ENCODE measurements around the gene ZNF423.

ZNF423 gene

GRCh38 chr16:49744244-49745220, 111.4 kb downstream of the ZNF423 start:
- Histone ChIP-seq H3K27me3 (ENCODE audit: control insufficient read depth, insufficient read depth, low read length, poor library complexity, severe bottlenecking) (no peaks in the 10 kb centered on the region), H3K4me1 (ENCODE audit: control insufficient read depth, insufficient read depth, low read length) (peaks cover 40% of the 10 kb centered on the region), H3K27ac (ENCODE audit: insufficient read depth, low read depth, low read length, poor library complexity, severe bottlenecking) (no peak overlapping the region), H3K36me3 (ENCODE audit: control insufficient read depth, insufficient read depth, low read length) (no peaks in the 10 kb centered on the region), H3K4me3 (ENCODE audit: insufficient read depth, low read depth, low read length) (no peak overlapping the region), H3K9me3 (ENCODE audit: control insufficient read depth, low read length) (no peaks in the 10 kb centered on the region)
- WGBS, 2 experiments: 92 to 93% methylated on average over 17 to 18 of the region's 19 CpGs

- no peak overlapping the region for H3K27ac ChIP-seq (ENCODE audit: insufficient read depth, low read depth, low read length, poor library complexity, severe bottlenecking)
These were observed 112.3 kb downstream of the ZNF423 start for GRCh38 chr16:49743658-49744057.

GRCh38 chr16:49743203-49743464, 112.8 kb downstream of the ZNF423 start:
- WGBS, 2 experiments: 85 to 88% methylated on average over 4 of the region's 4 CpGs
- H3K4me1 ChIP-seq (ENCODE audit: control insufficient read depth, insufficient read depth, low read length): peaks cover 36% of the 10 kb centered on the region
- no peak overlapping the region for H3K4me3 ChIP-seq (ENCODE audit: insufficient read depth, low read depth, low read length)
- H3K36me3 ChIP-seq (ENCODE audit: control insufficient read depth, insufficient read depth, low read length): no peaks in the 10 kb centered on the region
- H3K9me3 ChIP-seq (ENCODE audit: control insufficient read depth, low read length): no peaks in the 10 kb centered on the region
- no peaks in the 10 kb centered on the region for H3K27me3 ChIP-seq (ENCODE audit: control insufficient read depth, insufficient read depth, low read length, poor library complexity, severe bottlenecking)
- H3K27ac ChIP-seq (ENCODE audit: insufficient read depth, low read depth, low read length, poor library complexity, severe bottlenecking): no peak overlapping the region

More at GRCh38 chr16:49743658-49744057, 112.3 kb downstream of the ZNF423 start:
- Histone ChIP-seq H3K27me3 (ENCODE audit: control insufficient read depth, insufficient read depth, low read length, poor library complexity, severe bottlenecking) (no peaks in the 10 kb centered on the region), H3K4me3 (ENCODE audit: insufficient read depth, low read depth, low read length) (no peak overlapping the region), H3K9me3 (ENCODE audit: control insufficient read depth, low read length) (no peaks in the 10 kb centered on the region), H3K36me3 (ENCODE audit: control insufficient read depth, insufficient read depth, low read length) (no peaks in the 10 kb centered on the region), H3K4me1 (ENCODE audit: control insufficient read depth, insufficient read depth, low read length) (peaks cover 39% of the 10 kb centered on the region)
- 88 to 93% methylated on average over 10 of the region's 10 CpGs for WGBS, 2 experiments

GRCh38 chr16:49742428-49743202, 113.3 kb downstream of the ZNF423 start:
- Histone ChIP-seq H3K4me1 (ENCODE audit: control insufficient read depth, insufficient read depth, low read length) (peaks cover 36% of the 10 kb centered on the region), H3K4me3 (ENCODE audit: insufficient read depth, low read depth, low read length) (no peak overlapping the region), H3K27ac (ENCODE audit: insufficient read depth, low read depth, low read length, poor library complexity, severe bottlenecking) (no peak overlapping the region), H3K36me3 (ENCODE audit: control insufficient read depth, insufficient read depth, low read length) (no peaks in the 10 kb centered on the region), H3K27me3 (ENCODE audit: control insufficient read depth, insufficient read depth, low read length, poor library complexity, severe bottlenecking) (no peaks in the 10 kb centered on the region), H3K9me3 (ENCODE audit: control insufficient read depth, low read length) (no peaks in the 10 kb centered on the region)
- 83 to 84% methylated on average over 19 of the region's 19 CpGs for WGBS, 2 experiments

GRCh38 chr16:49740256-49740655, 115.7 kb downstream of the ZNF423 start:
- 90 to 92% methylated on average over 7 of the region's 7 CpGs for WGBS, 2 experiments
- Histone ChIP-seq H3K27me3 (ENCODE audit: control insufficient read depth, insufficient read depth, low read length, poor library complexity, severe bottlenecking) (no peaks in the 10 kb centered on the region), H3K4me3 (ENCODE audit: insufficient read depth, low read depth, low read length) (no peak overlapping the region), H3K9me3 (ENCODE audit: control insufficient read depth, low read length) (no peaks in the 10 kb centered on the region), H3K36me3 (ENCODE audit: control insufficient read depth, insufficient read depth, low read length) (no peaks in the 10 kb centered on the region), H3K4me1 (ENCODE audit: control insufficient read depth, insufficient read depth, low read length) (peaks cover 30% of the 10 kb centered on the region), H3K27ac (ENCODE audit: insufficient read depth, low read depth, low read length, poor library complexity, severe bottlenecking) (no peak overlapping the region)

- no peak overlapping the region for H3K4me3 ChIP-seq (ENCODE audit: insufficient read depth, low read depth, low read length)
- no peaks in the 10 kb centered on the region for H3K36me3 ChIP-seq (ENCODE audit: control insufficient read depth, insufficient read depth, low read length)
- H3K4me1 ChIP-seq (ENCODE audit: control insufficient read depth, insufficient read depth, low read length): peaks cover 22% of the 10 kb centered on the region
- H3K27me3 ChIP-seq (ENCODE audit: control insufficient read depth, insufficient read depth, low read length, poor library complexity, severe bottlenecking): no peaks in the 10 kb centered on the region
- no peaks in the 10 kb centered on the region for H3K9me3 ChIP-seq (ENCODE audit: control insufficient read depth, low read length)
- no peak overlapping the region for H3K27ac ChIP-seq (ENCODE audit: insufficient read depth, low read depth, low read length, poor library complexity, severe bottlenecking)
- 57 to 58% methylated on average over 9 of the region's 9 CpGs for WGBS, 2 experiments
These were observed 116.5 kb downstream of the ZNF423 start for GRCh38 chr16:49739381-49739780.

- no peaks in the 10 kb centered on the region for H3K27me3 ChIP-seq (ENCODE audit: control insufficient read depth, insufficient read depth, low read length, poor library complexity, severe bottlenecking)
- no peaks in the 10 kb centered on the region for H3K36me3 ChIP-seq (ENCODE audit: control insufficient read depth, insufficient read depth, low read length)
- 87 to 98% methylated on average over 3 of the region's 3 CpGs for WGBS, 2 experiments
- H3K27ac ChIP-seq (ENCODE audit: insufficient read depth, low read depth, low read length, poor library complexity, severe bottlenecking): no peak overlapping the region
- H3K4me3 ChIP-seq (ENCODE audit: insufficient read depth, low read depth, low read length): no peak overlapping the region
- H3K4me1 ChIP-seq (ENCODE audit: control insufficient read depth, insufficient read depth, low read length): peaks cover 16% of the 10 kb centered on the region
- no peaks in the 10 kb centered on the region for H3K9me3 ChIP-seq (ENCODE audit: control insufficient read depth, low read length)
These were observed 117.1 kb downstream of the ZNF423 start for GRCh38 chr16:49738832-49739231.

GRCh38 chr16:49738001-49738400, 117.9 kb downstream of the ZNF423 start:
- Histone ChIP-seq H3K36me3 (ENCODE audit: control insufficient read depth, insufficient read depth, low read length) (no peaks in the 10 kb centered on the region), H3K4me1 (ENCODE audit: control insufficient read depth, insufficient read depth, low read length) (peaks cover 8% of the 10 kb centered on the region), H3K4me3 (ENCODE audit: insufficient read depth, low read depth, low read length) (no peak overlapping the region), H3K27me3 (ENCODE audit: control insufficient read depth, insufficient read depth, low read length, poor library complexity, severe bottlenecking) (no peaks in the 10 kb centered on the region), H3K27ac (ENCODE audit: insufficient read depth, low read depth, low read length, poor library complexity, severe bottlenecking) (no peak overlapping the region), H3K9me3 (ENCODE audit: control insufficient read depth, low read length) (no peaks in the 10 kb centered on the region)
- WGBS, 2 experiments: 94 to 95% methylated on average over 10 of the region's 10 CpGs

- Histone ChIP-seq H3K4me1 (ENCODE audit: control insufficient read depth, insufficient read depth, low read length) (peaks cover 4% of the 10 kb centered on the region), H3K9me3 (ENCODE audit: control insufficient read depth, low read length) (no peaks in the 10 kb centered on the region), H3K4me3 (ENCODE audit: insufficient read depth, low read depth, low read length) (no peak overlapping the region), H3K27me3 (ENCODE audit: control insufficient read depth, insufficient read depth, low read length, poor library complexity, severe bottlenecking) (no peaks in the 10 kb centered on the region), H3K36me3 (ENCODE audit: control insufficient read depth, insufficient read depth, low read length) (no peaks in the 10 kb centered on the region), H3K27ac (ENCODE audit: insufficient read depth, low read depth, low read length, poor library complexity, severe bottlenecking) (no peak overlapping the region)
- 93 to 96% methylated on average over 9 of the region's 9 CpGs for WGBS, 2 experiments
These were observed 118.4 kb downstream of the ZNF423 start for GRCh38 chr16:49737541-49737940.

GRCh38 chr16:49734331-49734730, 121.6 kb downstream of the ZNF423 start:
- H3K27ac ChIP-seq (ENCODE audit: insufficient read depth, low read depth, low read length, poor library complexity, severe bottlenecking): no peak overlapping the region
- H3K27me3 ChIP-seq (ENCODE audit: control insufficient read depth, insufficient read depth, low read length, poor library complexity, severe bottlenecking): no peaks in the 10 kb centered on the region
- H3K36me3 ChIP-seq (ENCODE audit: control insufficient read depth, insufficient read depth, low read length): peaks cover 19% of the 10 kb centered on the region
- no peaks in the 10 kb centered on the region for H3K9me3 ChIP-seq (ENCODE audit: control insufficient read depth, low read length)
- peaks cover 2% of the 10 kb centered on the region for H3K4me1 ChIP-seq (ENCODE audit: control insufficient read depth, insufficient read depth, low read length)
- no peak overlapping the region for H3K4me3 ChIP-seq (ENCODE audit: insufficient read depth, low read depth, low read length)
- WGBS, 2 experiments: 83 to 88% methylated on average over 10 of the region's 10 CpGs

Measured in ectodermal cell (in vitro differentiated cells).